ENCODE data around the gene TNFRSF4.

The TNFRSF4 gene

GRCh38 chr1:1217621-1218523 is 3.9 kb upstream of the TNFRSF4 start:
- DNase-seq (ENCODE audit: low read depth in 2 of 2): peak in 1 of 2 donors; percentile 50

GRCh38 chr1:1216770-1217620 is 3.0 kb upstream of the TNFRSF4 start:
- no peak for DNase-seq (ENCODE audit: low read depth in 2 of 2)

GRCh38 chr1:1215881-1216605 is 2.1 kb upstream of the TNFRSF4 start:
- DNase-seq (ENCODE audit: low read depth in 2 of 2): no peak

GRCh38 chr1:1215080-1215676 is 1.2 kb upstream of the TNFRSF4 start:
- DNase-seq (ENCODE audit: low read depth in 2 of 2): no peak

- DNase-seq (ENCODE audit: low read depth in 2 of 2): no peak
Observed at GRCh38 chr1:1212780-1213344, 1.1 kb downstream of the TNFRSF4 start.

GRCh38 chr1:1211541-1212441 is 2.2 kb downstream of the TNFRSF4 start:
- no peak for DNase-seq (ENCODE audit: low read depth in 2 of 2)

GRCh38 chr1:1210726-1211540 is 3.0 kb downstream of the TNFRSF4 start:
- no peak for DNase-seq (ENCODE audit: low read depth in 2 of 2)

GRCh38 chr1:1208713-1209433 is 5.1 kb downstream of the TNFRSF4 start:
- no peak for DNase-seq (ENCODE audit: low read depth in 2 of 2)

GRCh38 chr1:1207571-1207892 is 6.4 kb downstream of the TNFRSF4 start:
- no peak for DNase-seq (ENCODE audit: low read depth in 2 of 2)

GRCh38 chr1:1206966-1207531 is 6.9 kb downstream of the TNFRSF4 start:
- no peak for DNase-seq (ENCODE audit: low read depth in 2 of 2)

GRCh38 chr1:1206376-1206965 is 7.5 kb downstream of the TNFRSF4 start, which contains the start of gene TNFRSF18:
Gene TNFRSF18, minus strand, starts transcription at chr1:1206592. Its CDS starts 21 bp downstream, at chr1:1206571.
- DNase-seq (ENCODE audit: low read depth in 2 of 2): peak in 1 of 2 donors; percentile 54

- DNase-seq (ENCODE audit: low read depth in 2 of 2): no peak
Observed at GRCh38 chr1:1205769-1206375, 8.1 kb downstream of the TNFRSF4 start.

- no peak for DNase-seq (ENCODE audit: low read depth in 2 of 2)
Observed at GRCh38 chr1:1204998-1205768, 8.8 kb downstream of the TNFRSF4 start.

GRCh38 chr1:1204425-1204920 is 9.5 kb downstream of the TNFRSF4 start:
- DNase-seq (ENCODE audit: low read depth in 2 of 2): no peak

GRCh38 chr1:1203561-1204424 is 10.2 kb downstream of the TNFRSF4 start:
- DNase-seq (ENCODE audit: low read depth in 2 of 2): no peak

Data from activated CD4-positive, alpha-beta T cell treated with anti-CD3 and anti-CD28 coated beads for 24 hours (primary cell).